Measurements from ENCODE around the gene PAPPA.

The PAPPA gene, protein sequence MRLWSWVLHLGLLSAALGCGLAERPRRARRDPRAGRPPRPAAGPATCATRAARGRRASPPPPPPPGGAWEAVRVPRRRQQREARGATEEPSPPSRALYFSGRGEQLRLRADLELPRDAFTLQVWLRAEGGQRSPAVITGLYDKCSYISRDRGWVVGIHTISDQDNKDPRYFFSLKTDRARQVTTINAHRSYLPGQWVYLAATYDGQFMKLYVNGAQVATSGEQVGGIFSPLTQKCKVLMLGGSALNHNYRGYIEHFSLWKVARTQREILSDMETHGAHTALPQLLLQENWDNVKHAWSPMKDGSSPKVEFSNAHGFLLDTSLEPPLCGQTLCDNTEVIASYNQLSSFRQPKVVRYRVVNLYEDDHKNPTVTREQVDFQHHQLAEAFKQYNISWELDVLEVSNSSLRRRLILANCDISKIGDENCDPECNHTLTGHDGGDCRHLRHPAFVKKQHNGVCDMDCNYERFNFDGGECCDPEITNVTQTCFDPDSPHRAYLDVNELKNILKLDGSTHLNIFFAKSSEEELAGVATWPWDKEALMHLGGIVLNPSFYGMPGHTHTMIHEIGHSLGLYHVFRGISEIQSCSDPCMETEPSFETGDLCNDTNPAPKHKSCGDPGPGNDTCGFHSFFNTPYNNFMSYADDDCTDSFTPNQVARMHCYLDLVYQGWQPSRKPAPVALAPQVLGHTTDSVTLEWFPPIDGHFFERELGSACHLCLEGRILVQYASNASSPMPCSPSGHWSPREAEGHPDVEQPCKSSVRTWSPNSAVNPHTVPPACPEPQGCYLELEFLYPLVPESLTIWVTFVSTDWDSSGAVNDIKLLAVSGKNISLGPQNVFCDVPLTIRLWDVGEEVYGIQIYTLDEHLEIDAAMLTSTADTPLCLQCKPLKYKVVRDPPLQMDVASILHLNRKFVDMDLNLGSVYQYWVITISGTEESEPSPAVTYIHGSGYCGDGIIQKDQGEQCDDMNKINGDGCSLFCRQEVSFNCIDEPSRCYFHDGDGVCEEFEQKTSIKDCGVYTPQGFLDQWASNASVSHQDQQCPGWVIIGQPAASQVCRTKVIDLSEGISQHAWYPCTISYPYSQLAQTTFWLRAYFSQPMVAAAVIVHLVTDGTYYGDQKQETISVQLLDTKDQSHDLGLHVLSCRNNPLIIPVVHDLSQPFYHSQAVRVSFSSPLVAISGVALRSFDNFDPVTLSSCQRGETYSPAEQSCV (N-terminal part only)

DNA sequence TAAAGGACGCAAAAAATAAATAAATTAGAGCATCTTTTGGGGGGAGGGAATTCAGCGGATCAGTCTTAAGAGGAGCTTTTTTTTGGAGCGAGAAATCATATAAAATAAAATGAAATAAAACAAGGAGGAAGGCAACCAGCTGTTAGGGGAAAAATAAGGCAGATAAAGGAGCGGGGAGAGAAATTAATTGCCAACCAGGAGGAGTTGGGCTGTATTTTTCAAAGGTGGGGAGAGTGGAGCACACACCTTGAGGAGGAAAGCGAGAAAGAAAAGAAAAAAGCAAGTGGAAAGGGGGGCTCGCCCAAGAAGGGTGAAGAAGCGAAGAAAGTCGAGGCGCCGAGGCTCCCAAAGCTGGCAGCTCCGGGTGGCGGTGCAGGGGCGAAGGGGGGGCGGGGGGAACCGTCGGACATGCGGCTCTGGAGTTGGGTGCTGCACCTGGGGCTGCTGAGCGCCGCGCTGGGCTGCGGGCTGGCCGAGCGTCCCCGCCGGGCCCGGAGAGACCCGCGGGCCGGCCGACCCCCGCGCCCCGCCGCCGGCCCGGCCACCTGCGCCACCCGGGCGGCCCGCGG, at the start of gene PAPPA:
Gene PAPPA (plus strand): TSS at position 27 of the 569 bp plus-strand sequence. CDS start 382 bp downstream, at position 409.
- DNase-seq (ENCODE audit: low spot score) = peak; percentile 5

DNA sequence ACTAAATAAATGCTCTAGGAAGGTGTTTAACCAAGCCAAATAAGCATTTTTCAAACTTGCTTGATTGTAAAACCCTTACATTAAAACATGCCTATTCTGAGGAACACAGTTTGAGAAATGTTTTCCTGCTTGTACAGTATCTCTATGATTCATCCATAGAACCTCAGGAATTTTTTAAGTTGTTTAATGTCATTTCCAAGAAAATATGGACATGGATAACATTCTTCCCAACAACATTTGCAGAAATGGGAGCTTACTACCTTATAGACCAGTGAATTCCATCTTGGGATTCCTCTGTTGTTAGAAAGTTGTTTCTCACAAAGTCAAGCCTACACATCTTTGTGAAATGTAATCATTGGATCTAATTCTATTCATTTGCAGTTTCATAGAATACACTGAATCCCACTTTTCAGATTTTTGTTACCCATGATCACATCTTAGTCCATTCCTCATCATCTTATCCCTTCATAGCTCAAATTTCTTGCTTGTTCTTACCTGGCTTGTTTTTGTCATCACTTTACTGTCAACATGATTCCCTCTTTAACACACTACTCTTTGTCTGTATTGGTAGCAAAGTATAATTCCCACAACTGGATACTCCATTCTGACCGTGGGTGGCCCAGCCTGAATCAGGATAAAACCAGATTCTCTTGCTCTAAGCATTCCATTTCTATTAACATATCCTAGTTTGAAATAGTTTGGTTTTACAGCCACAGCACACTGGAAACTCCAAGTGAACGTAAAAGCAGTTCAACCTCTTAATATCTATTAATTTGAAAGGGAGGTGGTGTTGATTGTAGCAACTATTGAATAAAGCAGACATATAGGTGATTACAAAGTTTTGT, 49.4 kb upstream of the PAPPA start:
- no peak for DNase-seq (ENCODE audit: low spot score)

DNA sequence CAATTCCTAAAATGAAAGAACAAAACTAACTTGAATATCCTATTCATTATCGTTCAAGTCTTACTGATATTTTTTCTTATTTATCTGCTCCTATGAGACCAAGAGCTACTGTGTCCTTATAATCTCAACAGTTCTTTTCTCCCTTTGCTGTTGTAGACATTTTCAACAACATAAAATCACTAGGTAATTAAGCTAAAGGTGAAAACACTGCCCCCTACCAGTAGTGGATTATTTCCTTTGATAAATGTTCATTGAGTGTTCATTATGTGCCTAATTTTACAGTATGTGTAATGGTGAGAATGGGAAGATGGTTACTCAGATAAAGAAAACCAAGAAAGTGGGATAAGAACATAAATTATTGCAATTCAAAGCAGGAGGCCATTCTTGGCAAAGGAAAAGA, 41.4 kb upstream of the PAPPA start:
- DNase-seq (ENCODE audit: low spot score) = no peak

DNA sequence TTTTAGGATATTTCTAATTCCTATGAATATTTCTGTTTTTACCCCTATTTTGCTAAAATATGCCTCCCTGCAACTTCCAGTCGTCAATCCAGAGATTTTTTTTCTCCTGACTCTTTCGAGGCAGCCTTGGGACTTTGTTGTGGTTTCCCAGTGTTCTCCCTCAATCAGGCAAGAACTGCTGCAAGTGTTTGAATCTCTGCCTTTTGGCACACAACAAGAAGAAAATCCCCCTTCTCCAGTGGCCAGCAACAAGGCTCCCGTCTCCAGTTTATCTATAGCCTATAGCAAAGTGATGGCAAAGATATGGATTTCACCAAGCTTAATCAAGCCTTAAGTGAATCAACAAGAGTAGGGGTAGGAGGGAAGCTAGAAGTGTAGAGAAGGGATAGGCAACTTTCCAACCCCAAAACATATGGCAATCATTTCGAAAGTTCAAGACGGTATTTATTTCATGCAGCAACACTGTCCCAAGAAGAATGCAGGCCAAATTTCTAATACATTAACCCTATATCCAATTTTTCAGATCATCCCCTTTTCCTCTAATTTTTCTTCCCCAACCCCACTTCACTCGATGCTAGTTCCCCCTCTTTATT, 37.7 kb upstream of the PAPPA start:
- peak; percentile 2 for DNase-seq (ENCODE audit: low spot score)

DNA sequence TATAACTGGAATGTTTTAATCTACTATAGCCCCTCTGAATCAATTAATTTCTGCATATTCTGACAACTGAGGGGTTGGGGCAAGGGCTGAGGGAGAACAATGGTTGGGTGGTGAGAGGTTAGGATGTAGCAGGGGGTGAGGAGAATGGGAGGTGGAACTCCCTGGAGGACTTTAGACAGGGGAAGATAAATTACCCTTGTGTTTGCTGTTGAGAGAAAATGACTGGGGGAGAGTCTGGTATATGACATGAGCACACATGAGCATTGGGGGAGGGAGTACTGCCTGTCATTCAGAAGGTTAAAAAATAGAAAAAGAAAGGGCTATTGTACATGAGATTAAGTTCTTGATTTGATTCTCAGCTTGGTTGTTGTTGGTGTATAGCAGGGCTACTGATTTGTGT, 37.2 kb upstream of the PAPPA start:
- DNase-seq (ENCODE audit: low spot score) = no peak

DNA sequence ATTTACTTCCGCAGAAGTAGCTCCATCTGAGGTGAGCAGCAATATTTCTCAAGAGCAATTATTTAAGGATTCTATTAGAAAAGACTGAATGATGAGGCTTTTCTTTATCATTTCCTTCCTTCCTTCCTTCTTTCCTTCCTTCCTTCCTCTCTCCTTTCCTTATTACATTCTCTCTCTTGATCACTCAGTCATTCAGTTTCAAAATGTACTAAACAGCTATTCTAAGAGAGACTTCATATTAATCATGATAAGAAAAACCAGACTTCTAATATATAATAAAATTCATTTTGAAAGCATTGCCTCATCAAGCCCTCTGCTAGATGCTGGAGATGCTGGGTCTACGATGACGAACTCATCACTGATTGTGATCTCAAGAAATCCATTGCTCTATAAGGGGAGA, 30.4 kb upstream of the PAPPA start:
- DNase-seq (ENCODE audit: low spot score) = no peak

DNA sequence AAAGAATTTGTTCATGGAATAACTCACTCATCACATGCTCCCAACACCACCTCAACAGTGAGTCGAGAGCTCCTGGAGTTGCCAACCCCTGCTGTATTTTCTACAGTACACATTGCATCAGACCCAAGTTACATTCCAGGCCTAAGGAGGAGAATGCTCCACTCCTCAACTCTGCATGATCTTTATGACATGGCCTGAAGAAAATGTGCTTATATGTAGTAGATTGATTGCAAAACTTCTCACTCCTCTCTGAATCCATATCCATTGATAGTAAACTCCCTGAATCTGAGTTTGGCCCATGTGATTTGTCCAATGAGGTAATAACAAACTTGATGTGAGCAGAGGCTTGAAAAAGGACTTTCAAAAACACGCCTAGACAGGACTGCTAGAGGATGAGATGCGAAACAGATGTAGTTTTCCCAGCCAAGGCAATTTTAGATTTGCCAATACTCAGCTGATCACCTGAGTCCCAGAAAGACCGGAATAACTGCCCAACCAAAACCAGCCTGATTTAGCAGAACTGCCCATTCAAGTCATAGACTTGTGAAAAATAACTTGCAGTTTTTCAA, 29.0 kb upstream of the PAPPA start:
- DNase-seq (ENCODE audit: low spot score) = no peak

DNA sequence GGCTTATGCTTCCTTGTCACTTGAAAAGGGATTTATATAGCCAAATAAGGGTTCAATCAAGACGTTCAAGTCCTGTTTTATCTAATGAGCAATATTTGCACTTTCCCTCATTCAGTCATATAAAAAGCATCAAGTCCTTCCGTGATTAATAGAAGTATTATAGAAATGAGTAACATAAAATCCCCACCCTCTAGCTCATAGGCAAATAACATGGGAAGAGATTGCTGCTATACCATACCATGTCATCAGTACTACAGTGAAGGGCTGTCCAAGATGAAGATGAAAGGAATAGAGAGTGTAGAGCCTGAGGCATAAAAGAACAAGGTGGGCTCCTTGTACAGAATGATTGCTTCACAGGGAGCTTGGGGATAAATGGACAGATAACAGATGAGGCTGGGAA, 20.4 kb upstream of the PAPPA start:
- DNase-seq (ENCODE audit: low spot score) = no peak

DNA sequence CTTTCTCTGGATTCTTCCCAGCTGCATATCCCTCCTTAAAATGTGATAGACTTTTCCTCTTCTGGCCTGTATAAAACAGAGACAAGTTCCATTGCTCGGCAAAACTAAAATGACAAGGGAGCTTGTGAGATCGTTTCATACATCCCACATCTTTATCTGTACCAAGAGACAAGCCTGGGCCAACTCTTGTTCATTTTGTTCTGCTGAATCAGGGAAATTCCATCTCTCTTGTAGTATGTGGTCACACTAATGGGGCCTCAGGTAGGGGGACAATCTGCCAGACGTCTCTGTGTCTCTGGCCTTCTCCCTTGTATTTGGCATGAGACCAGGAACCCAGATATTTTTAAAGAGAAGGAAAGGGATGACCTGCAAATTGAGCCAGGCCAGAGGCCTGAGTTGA, 18.6 kb upstream of the PAPPA start:
- DNase-seq (ENCODE audit: low spot score) = no peak

DNA sequence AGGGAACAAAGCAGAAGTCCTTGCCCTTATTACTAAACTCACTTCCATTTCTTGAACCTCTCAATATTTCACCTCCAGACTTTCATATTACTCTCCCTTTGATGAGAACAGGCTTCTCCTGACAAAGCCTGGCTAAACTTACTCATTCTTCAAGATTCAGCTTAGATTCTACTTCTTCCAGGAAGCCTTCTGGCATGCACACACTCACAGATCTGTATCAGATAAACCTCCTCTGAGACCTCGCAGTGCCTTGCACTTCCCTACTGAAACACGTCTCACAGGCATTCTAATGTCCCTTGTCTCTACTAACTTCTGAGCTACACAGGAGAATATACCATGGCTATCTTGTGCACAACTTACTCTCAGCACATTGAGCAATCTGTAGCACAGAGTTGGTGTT, 16.6 kb upstream of the PAPPA start:
- no peak for DNase-seq (ENCODE audit: low spot score)

DNA sequence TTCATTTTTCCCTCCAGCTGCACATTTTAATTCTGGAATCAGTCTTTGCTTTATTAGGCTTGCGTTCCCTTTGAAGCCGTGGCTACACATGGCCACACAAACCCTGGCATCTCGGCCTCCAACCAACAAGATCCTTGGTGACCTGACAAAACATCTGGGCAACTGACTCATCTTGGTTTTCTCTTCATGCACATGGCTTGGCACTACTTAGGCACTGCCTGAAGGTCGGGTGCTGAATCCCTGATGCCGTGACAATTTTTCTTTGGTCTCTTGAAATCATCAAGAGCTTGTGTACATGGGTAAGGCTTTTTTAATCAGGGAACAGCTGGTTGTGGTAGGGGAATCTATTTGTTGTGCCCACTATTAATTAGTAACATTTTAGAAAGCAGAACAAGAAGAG, 16.0 kb upstream of the PAPPA start:
- DNase-seq (ENCODE audit: low spot score) = no peak

DNA sequence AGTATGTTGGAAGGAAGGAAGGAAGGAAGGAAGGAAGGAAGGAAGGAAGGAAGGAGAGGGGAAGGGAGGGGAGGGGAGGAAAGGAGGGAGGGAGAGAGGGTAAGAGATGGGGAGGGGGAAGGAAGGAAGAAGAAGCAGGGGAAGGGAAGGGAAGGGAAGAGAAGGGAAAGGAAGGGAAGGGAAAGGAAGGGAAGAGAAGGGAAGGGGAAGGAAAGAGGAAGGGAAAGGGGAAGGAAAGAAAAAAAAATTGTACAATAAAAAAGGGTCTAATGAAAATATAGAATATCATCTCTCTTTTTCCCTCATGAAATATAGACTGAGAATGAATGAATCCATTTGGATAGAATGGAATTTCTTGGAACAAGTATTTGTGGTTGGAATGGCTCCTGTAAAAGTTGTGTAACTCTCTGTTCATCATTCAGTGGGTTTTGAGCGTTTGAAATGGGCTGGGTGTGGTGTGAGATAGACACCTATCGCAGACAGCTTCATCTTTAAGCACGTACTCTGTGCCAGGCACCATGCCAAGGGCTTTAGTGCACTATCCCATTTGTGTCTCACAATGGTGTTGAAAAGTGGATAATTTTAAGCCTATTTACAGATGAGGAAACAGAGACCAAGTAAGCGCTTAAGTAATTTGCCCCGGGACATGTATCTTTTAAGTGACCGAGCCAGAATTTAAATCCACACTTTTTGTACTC, 11.6 kb upstream of the PAPPA start:
- no peak for DNase-seq (ENCODE audit: low spot score)

DNA sequence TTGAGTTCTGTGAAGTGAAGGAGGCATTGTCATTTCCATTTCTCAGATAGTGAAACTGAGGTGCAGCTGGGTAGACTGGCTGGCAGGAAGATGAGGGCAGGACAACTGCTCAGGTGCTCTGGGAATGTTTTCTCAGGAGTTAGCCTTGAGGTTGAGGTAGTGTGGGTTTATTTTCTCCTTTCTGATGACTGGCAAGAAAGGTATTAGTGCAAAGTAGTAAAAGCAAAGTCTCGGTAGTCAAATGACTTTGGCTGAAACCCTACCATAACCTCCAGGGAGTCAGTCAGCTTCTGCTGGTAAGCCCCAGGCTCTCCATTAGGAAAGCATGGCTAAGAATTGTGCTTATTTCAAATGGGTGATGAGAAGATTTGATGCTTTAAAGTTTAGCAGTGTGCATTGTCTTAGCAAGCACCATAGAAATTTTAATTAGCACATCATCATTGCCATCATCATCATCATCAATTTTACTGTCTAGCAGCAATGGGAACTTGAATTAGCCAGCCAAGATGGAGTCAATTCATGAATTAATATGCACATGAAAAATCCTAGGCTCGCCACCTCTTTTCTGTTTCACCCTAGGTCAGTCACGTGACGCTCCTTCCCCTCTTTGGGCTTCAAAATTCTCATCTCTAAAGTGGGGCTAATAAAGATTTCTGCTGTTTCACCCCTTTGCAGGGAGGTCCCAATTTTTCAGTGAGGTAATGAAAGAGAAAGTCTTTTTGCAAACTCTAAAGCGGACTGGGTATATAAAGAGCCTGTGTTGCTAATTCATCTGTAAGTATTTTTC, 10.7 kb upstream of the PAPPA start:
- DNase-seq (ENCODE audit: low spot score) = no peak

DNA sequence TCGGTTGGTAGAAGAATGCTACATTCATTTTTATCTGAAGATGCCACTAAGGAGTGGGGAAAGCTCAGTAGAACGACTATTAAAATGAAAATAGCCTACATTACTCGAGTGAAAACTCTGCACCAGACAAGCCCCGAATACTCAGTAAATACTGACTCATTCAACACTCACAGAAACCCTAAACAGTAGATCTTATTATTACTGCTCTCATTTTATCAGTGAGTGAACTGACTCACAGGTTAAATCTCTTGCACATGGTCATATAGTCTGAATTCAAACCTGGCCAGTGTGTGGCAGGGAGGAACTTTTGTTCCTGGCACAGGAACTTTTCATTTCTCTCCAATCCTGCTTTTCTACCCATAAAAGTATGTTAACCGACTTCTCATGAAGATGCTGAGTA, 9.6 kb upstream of the PAPPA start:
- no peak for DNase-seq (ENCODE audit: low spot score)

DNA sequence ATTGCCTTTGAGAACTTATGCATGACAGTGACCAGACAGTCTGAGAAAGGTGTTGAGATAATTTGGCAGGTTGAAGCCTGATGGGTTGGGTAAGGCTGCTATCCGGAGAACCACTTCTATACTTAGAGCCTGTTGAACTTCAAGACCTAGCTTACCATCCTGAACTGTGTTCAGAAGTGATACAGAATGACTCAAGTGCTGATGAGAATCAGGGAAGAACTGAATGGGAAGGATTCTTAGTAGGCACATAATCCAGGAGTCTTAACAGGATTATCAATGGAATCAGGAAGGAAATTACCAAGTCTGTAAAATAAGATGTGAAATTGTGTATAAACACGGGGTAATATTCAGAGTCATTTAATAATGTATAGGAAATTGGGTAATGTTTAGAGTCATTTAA, 9.0 kb upstream of the PAPPA start:
- no peak for DNase-seq (ENCODE audit: low spot score)

DNA sequence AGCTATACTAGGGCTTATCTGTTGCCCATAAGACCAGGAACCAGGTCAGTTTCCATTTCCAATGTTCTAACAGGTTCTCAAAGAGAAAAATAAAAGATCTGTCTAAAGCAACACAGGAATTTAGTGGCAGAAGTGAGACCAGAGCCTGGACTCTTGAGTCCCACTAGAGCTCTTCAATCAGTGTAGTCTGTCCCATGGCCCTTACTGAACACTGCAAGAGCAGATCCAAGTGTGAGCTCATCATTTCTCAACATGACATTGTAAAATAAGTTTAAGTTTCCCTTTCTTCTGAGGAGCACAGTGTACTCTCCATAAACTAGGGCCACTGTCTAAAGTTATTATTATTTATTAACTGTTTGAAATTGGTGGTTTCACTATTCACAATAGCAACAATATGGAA, 8.6 kb upstream of the PAPPA start:
- no peak for DNase-seq (ENCODE audit: low spot score)

DNA sequence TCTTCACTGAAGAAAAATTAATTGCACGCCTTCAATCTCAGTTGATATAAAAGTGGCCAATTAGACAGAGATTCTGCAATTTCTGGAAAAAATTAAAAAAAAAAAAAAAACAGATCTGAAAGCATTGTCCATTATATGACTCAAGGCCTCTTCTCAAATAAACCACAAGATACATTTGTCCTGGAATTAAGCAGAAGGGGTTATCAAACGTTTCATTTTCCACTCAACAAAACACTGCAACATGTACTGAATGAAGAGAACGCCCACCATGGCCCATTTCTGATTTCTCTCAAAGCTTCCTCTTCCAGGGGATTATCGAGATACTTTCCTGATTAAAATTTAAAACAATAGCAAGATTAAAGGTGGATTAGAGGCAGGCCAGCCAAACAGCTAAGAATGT, 5.8 kb upstream of the PAPPA start:
- no peak for DNase-seq (ENCODE audit: low spot score)

DNA sequence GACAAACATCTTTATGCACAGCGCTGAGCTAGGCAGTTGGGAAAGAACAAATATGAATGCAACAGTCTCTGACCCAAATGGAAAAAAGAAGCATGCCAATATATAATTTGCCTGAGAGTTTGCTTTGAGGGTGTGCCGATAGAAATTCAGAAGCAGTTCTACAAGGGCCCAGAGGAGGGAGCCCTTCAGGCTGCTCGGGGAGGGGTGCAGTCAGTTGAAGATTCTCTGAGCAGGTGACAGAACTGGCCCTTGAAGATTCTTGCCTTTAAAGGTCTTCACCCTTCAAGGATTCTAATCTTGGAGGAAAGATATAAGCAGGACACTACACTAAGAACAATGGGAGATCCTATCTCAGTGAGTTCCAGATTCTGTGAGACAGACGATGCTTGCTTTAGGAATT, 3.7 kb upstream of the PAPPA start:
- DNase-seq (ENCODE audit: low spot score) = no peak

DNA sequence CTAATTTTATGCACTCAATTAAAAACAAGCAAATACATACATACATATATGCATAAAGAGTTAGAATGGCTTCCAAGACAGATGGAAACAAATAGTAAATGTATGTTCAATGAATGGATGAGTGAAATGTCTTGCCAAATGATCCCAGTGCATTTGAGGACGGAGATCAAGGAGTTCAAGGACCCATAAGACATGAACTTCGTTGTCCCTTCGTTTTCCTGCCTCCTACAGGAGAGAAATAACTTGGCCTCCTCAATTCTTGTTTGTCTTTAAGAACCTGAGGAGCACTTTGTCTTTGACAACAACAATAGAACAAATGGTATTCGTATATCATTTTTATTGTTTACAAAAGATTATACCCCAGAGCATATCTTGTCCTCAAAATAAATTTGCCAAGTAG, 2.4 kb upstream of the PAPPA start:
- DNase-seq (ENCODE audit: low spot score) = no peak

Data from hepatic stellate cell (primary cell).